ENCODE data around the gene NPDC1.

Gene NPDC1

GRCh38 chr9:137023157-137023556 lies 22.8 kb downstream of the NPDC1 start:
- DNase-seq: no peak

- no peak for DNase-seq
These were observed 23.3 kb downstream of the NPDC1 start for GRCh38 chr9:137022662-137023008.

- DNase-seq: peak; percentile 72 to 79
These were observed 23.9 kb downstream of the NPDC1 start for GRCh38 chr9:137021979-137022661.

- no peak for DNase-seq
These were observed 24.4 kb downstream of the NPDC1 start for GRCh38 chr9:137021568-137021978.

GRCh38 chr9:137020771-137021567 lies 25.0 kb downstream of the NPDC1 start:
- no peak for DNase-seq

- DNase-seq: no peak
These were observed 25.9 kb downstream of the NPDC1 start for GRCh38 chr9:137019891-137020683.

GRCh38 chr9:137018761-137019559 lies 27.0 kb downstream of the NPDC1 start:
- no peak for DNase-seq

- no peak for DNase-seq
These were observed 28.0 kb downstream of the NPDC1 start for GRCh38 chr9:137017791-137018497.

- no peak for DNase-seq
These were observed 28.9 kb downstream of the NPDC1 start for GRCh38 chr9:137017071-137017470.

GRCh38 chr9:137016436-137016835 lies 29.5 kb downstream of the NPDC1 start:
- no peak for DNase-seq

GRCh38 chr9:137015976-137016375 lies 30.0 kb downstream of the NPDC1 start:
- DNase-seq: no peak

- no peak for DNase-seq
These were observed 30.4 kb downstream of the NPDC1 start for GRCh38 chr9:137015540-137015930.

- DNase-seq: no peak
These were observed 31.0 kb downstream of the NPDC1 start for GRCh38 chr9:137014776-137015539.

GRCh38 chr9:137014166-137014565 lies 31.8 kb downstream of the NPDC1 start:
- DNase-seq: no peak

- DNase-seq: no peak
These were observed 32.4 kb downstream of the NPDC1 start for GRCh38 chr9:137013571-137013940.

- DNase-seq: no peak
These were observed 33.0 kb downstream of the NPDC1 start for GRCh38 chr9:137012694-137013570.

GRCh38 chr9:137011907-137012675 lies 33.9 kb downstream of the NPDC1 start:
- no peak for DNase-seq

GRCh38 chr9:137011156-137011555 lies 34.8 kb downstream of the NPDC1 start:
- DNase-seq: no peak

GRCh38 chr9:137009938-137010732 lies 35.8 kb downstream of the NPDC1 start:
- no peak for DNase-seq
